GM12891 (cell line): ENCODE results near the gene METTL15.

Experiments
- POLR2A ChIP-seq: IDR thresholded peaks from 2 replicates; pipeline ENCODE4 v1.6.1; 2011; ENCODE audit warnings: low read depth, low read length, control low read depth
- POLR2AphosphoS5 ChIP-seq: IDR thresholded peaks from 2 replicates; pipeline ENCODE4 v1.6.1; 2011; ENCODE audit warnings: low read depth, low read length, control low read depth
- TAF1 ChIP-seq: IDR thresholded peaks from 2 replicates; pipeline ENCODE4 v1.6.1; 2011; ENCODE audit warnings: low read depth, low read length, control low read depth

- TF ChIP-seq POLR2A (no peak), POLR2AphosphoS5 (no peak), TAF1 (no peak)
Measured at GRCh38 chr11:28071305-28071704, 36.9 kb upstream of the METTL15 start.
